H1 (cell line): ENCODE data around the gene TBC1D22A.

Experiments used
- EZH2 ChIP-seq: fragments of 200-600 bp; sonication (generic); IDR thresholded peaks from 2 replicates; pipeline ENCODE4 v1.7.1; 2012; ENCODE audit warnings: low read depth, mild to moderate bottlenecking, moderate library complexity, low read length, inconsistent platforms; ENCODE audit not compliant: severe bottlenecking
- NANOG ChIP-seq: IDR thresholded peaks from 2 replicates; pipeline ENCODE4 v1.6.1; 2011; ENCODE audit warnings: low read length, low read depth, mild to moderate bottlenecking, inconsistent platforms; ENCODE audit not compliant: insufficient read depth, poor library complexity, severe bottlenecking
- TAF1 ChIP-seq: IDR thresholded peaks from 2 replicates; pipeline ENCODE4 v1.6.1; 2011; ENCODE audit warnings: mild to moderate bottlenecking, low read depth, low read length

GRCh38 chr22:47050401-47051051 is 288.1 kb downstream of the TBC1D22A start:
- no peak for TF ChIP-seq NANOG
- TF ChIP-seq EZH2, result no peak
- no peak for TF ChIP-seq TAF1
